K562 (cell line): ENCODE measurements around the gene SIT1.
"Not testable (repeated sequence)": the region's sequence is repeated elsewhere in the genome, so short reads cannot be mapped to it uniquely, and the experiment has no call there.

Experiments used
- GATAD2A ChIP-seq: fragments of 450-650 bp; IDR thresholded peaks from 2 replicates; pipeline ENCODE4 v1.6.1; 2017
- HDAC2 ChIP-seq: fragments of 450-650 bp; IDR thresholded peaks from 2 replicates; pipeline ENCODE4 v1.6.1; 2016; ENCODE audit warnings: mild to moderate bottlenecking
- HEY1 ChIP-seq: fragments of 250-450 bp; sonication (Bioruptor Pico); IDR thresholded peaks from 2 replicates; pipeline ENCODE4 v1.5.0; 2020; ENCODE audit warnings: mild to moderate bottlenecking, moderate library complexity, borderline replicate concordance
- JUNB ChIP-seq: fragments of 450-650 bp; formaldehyde crosslinking; conservative IDR thresholded peaks from 2 replicates; pipeline ENCODE4 v1.4.0; 2020; ENCODE audit warnings: mild to moderate bottlenecking
- KDM4B ChIP-seq, 2 experiments: fragments of 450-650 bp in 1 of 2; sonication (generic) in 1 of 2; IDR thresholded peaks; 2 replicates each; pipeline ENCODE4 v1.6.1; 2016 to 2017; ENCODE audit warnings: borderline replicate concordance in 2 of 2, antibody characterized with exemption in 1 of 2, low read depth in 1 of 2, mild to moderate bottlenecking in 1 of 2
- LARP7 ChIP-seq: fragments of 450-650 bp; IDR thresholded peaks from 2 replicates; pipeline ENCODE4 v1.6.1; 2016
- PRPF4 ChIP-seq: fragments of 200-400 bp; formaldehyde crosslinking; IDR thresholded peaks from one replicate; pipeline ENCODE4 v1.6.1; 2017; ENCODE audit warnings: low read length, low read depth, mild to moderate bottlenecking; ENCODE audit not compliant: insufficient read depth, poor library complexity, severe bottlenecking
- RAD21 ChIP-seq, 2 experiments: fragments of 250-450 bp in 1 of 2; fragments of 450-650 bp in 1 of 2; sonication (Bioruptor Pico) in 1 of 2; formaldehyde crosslinking in 1 of 2; IDR thresholded peaks in 1 of 2; conservative IDR thresholded peaks in 1 of 2; 2 replicates each; pipeline versions ENCODE4 v1.4.0 to v1.8.0; 2020 to 2022; ENCODE audit warnings: mild to moderate bottlenecking in 2 of 2, moderate library complexity in 1 of 2
- SRF ChIP-seq, 2 experiments: fragments of 250-450, 450-650 bp in 1 of 2; sonication (Bioruptor Pico) in 1 of 2; sonication (generic) in 1 of 2; formaldehyde crosslinking; IDR thresholded peaks; 2 replicates each; pipeline versions ENCODE4 v1.5.0 to v1.5.1; 2020 to 2022; ENCODE audit warnings: mild to moderate bottlenecking in 1 of 2, missing genetic modification reagents in 1 of 2
- YY1 ChIP-seq, 3 experiments: IDR thresholded peaks; 2 replicates each; pipeline ENCODE4 v1.6.1; 2011; ENCODE audit warnings: low read length in 2 of 3, mild to moderate bottlenecking in 2 of 3, moderate library complexity in 2 of 3, borderline replicate concordance in 1 of 3, control low read depth in 1 of 3, low read depth in 1 of 3; ENCODE audit not compliant: insufficient read depth in 3 of 3, insufficient replicate concordance in 2 of 3, control insufficient read depth in 1 of 3, insufficient read length in 1 of 3; ENCODE audit errors: extremely low read depth in 1 of 3
- ZBTB1 ChIP-seq: sonication (generic); formaldehyde crosslinking; IDR thresholded peaks from 2 replicates; pipeline ENCODE4 v1.8.1; 2023; ENCODE audit warnings: missing genetic modification reagents, low read depth, mild to moderate bottlenecking, borderline replicate concordance
- ZNF384 ChIP-seq: IDR thresholded peaks from 2 replicates; pipeline ENCODE4 v1.6.1; 2012; ENCODE audit warnings: low read depth, low read length, improper control_type of control experiment
- ZNF395 ChIP-seq: fragments of 200-800 bp; sonication (Bioruptor generic); IDR thresholded peaks from 2 replicates; pipeline ENCODE4 v1.6.1; 2017; ENCODE audit warnings: missing genetic modification characterization, missing compliant biosample characterization

GRCh38 chr9:35636877-35637246, 13.9 kb downstream of the SIT1 start:
- TF ChIP-seq RAD21 (CRISPR knock-in tag; conservative IDR thresholded peaks at IDR 0.05 in 1 of 2, IDR thresholded peaks at IDR 0.05 in 1 of 2); ZNF384; HDAC2; ZBTB1 (CRISPR knock-in tag); KDM4B (IDR thresholded peaks at IDR 0.05; ENCODE audit: borderline replicate concordance in 2 of 2, low read depth in 1 of 2); GATAD2A; PRPF4; ZNF395 (CRISPR knock-in tag); SRF (CRISPR knock-in tag; IDR thresholded peaks at IDR 0.05); LARP7; HEY1 (CRISPR knock-in tag); YY1 (IDR thresholded peaks at IDR 0.05; ENCODE audit: borderline replicate concordance in 1 of 3, control insufficient read depth in 1 of 3, extremely low read depth in 1 of 3, insufficient read depth in 3 of 3, insufficient read length in 1 of 3, insufficient replicate concordance in 2 of 3, low read depth in 1 of 3, low read length in 2 of 3); JUNB (CRISPR knock-in tag): not testable (repeated sequence)
